Epithelial cell of esophagus (primary cell): Measurements from ENCODE around the gene IFT43.

ENCODE experiments used
- DNase-seq: peaks from one replicate; pipeline ENCODE4 v3.0.0; 2010; ENCODE audit warnings: low read depth
- H3K4me3 ChIP-seq: 2 replicates; pipeline ENCODE4 v1.5.1; 2011; ENCODE audit warnings: mild to moderate bottlenecking, low read length, control low read depth
- TF ChIP-seq, protein P1 (sequence below): IDR thresholded peaks from 2 replicates; pipeline ENCODE4 v1.5.1; 2011; ENCODE audit warnings: low read depth, mild to moderate bottlenecking, low read length, control low read depth, inconsistent platforms; ENCODE audit not compliant: insufficient read depth; ENCODE audit errors: missing control alignments

Gene IFT43

DNA sequence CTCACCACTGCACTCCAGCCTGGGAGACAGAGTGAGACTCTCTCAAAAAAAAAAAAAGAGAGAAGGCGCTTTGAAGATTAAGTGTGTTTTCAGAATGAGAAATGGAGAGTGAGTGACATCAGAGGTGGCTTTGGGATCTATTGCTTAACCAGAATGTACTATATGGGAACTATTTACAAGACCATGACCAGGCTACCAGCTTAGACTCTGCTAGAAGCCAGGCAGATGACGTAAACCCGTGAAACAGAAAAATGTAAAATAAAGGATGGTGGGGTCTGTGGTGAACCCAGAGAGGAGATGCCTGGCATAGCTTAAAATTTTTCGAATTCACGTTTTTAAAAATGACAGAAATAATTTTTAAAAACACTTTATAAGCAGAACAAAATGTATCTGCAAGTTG is 82.0 kb downstream of the IFT43 start:
- H3K4me3 ChIP-seq = no peak overlapping the region
- TF ChIP-seq, protein P1, sequence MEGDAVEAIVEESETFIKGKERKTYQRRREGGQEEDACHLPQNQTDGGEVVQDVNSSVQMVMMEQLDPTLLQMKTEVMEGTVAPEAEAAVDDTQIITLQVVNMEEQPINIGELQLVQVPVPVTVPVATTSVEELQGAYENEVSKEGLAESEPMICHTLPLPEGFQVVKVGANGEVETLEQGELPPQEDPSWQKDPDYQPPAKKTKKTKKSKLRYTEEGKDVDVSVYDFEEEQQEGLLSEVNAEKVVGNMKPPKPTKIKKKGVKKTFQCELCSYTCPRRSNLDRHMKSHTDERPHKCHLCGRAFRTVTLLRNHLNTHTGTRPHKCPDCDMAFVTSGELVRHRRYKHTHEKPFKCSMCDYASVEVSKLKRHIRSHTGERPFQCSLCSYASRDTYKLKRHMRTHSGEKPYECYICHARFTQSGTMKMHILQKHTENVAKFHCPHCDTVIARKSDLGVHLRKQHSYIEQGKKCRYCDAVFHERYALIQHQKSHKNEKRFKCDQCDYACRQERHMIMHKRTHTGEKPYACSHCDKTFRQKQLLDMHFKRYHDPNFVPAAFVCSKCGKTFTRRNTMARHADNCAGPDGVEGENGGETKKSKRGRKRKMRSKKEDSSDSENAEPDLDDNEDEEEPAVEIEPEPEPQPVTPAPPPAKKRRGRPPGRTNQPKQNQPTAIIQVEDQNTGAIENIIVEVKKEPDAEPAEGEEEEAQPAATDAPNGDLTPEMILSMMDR = no peak
- no peak for DNase-seq

DNA sequence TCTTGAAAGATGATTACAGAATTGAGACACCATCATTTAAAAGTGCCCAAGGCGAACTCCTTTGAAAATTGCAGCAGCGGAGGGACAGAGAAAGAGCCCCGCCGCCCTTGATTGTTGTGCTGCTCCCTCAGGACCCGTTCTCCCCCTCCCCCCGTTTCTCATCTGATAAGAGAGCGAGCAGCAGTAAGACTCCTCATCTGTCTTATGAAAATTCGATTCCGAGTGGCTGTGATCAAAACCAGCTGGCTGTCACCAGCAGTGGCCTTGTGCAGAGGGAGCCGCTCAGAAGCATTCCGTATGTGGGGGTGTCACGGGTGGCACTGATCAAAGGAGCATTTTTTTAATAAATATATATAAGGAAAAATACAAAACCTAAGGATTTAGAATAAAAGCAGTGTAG is 88.2 kb downstream of the IFT43 start:
- no peak overlapping the region for H3K4me3 ChIP-seq
- TF ChIP-seq, protein P1 = no peak
- no peak for DNase-seq

DNA sequence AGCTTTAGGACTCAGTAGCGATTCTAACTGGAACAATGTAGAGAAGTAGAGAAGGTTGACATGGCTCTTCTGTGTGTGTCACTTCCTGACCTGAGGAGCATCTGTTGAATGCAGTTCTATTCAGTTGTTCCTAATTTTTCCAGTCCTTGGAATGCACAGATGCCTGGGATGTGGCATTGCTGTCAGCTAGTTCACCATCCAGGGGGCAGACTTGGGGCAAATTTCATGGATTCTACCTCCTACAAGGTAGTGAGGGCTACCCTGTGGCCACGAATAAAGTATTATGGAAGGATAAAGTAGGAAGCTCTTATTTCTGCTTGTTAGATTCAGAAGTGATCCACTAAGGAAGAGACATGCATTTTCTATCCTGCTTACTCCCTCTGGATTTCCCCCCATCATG is 91.8 kb downstream of the IFT43 start:
- TF ChIP-seq, protein P1 = no peak
- DNase-seq = no peak
- H3K4me3 ChIP-seq = no peak overlapping the region

DNA sequence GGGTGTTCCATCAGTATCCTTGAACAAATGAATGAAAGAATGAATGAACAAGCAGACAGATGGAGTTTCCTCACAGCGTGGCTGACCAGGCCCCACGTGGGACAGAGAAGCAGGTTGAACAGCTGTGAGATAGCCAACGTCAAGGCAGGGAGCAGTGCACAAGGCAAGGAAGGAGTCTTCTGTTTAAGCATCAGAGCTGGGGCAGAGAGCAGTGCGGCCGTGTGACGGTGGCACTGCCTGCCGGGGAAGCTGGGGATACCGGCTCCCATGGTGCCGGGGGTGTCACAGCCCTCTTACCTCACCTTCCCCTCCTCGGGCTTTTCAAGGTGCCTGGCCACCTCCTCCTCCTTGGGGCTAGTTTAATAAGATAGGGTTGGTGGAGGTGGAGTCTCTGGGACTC is 92.9 kb downstream of the IFT43 start:
- TF ChIP-seq, protein P1 = no peak
- DNase-seq = no peak
- H3K4me3 ChIP-seq = no peak overlapping the region

DNA sequence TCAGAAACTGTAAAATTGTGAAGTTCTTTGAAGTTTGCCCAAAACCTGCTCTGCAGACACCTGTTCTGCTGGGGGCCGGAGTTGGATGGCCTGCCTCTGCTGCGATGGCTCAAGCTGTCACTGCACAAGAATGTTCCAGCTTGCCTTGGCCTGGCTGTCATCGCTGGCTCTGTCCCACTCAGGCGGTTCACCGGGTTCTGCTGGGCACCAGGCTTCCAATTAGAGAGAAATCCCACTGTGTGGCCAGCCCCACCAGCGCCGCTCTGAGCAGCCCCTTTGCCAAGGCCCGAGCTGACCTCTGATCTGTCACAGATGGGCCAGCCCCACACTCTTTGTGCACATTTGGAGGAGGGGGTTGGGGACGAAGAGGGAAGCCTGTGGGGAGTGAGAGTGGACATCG is 94.5 kb downstream of the IFT43 start:
- no peak overlapping the region for H3K4me3 ChIP-seq
- DNase-seq = no peak
- TF ChIP-seq, protein P1 = no peak

DNA sequence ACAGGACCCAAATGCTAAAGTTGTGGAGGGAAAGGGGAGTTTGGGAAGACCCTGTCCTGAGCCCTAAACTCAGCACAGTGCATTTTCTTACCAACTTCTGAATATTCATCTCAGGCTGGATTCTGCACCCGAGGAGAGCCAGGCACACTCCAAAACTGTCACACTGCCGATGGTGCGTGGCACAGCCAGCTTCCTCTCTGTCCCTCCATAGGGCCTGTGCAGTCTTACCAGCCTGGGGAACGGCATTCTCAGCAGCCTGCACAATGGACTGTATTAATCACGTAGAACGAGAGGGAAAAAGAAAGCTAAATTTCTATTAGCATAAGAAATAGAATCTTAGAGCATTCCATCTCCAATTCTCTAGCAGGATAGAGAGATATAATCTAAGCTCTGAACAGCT is 94.9 kb downstream of the IFT43 start:
- no peak overlapping the region for H3K4me3 ChIP-seq
- DNase-seq = no peak
- TF ChIP-seq, protein P1 = no peak

DNA sequence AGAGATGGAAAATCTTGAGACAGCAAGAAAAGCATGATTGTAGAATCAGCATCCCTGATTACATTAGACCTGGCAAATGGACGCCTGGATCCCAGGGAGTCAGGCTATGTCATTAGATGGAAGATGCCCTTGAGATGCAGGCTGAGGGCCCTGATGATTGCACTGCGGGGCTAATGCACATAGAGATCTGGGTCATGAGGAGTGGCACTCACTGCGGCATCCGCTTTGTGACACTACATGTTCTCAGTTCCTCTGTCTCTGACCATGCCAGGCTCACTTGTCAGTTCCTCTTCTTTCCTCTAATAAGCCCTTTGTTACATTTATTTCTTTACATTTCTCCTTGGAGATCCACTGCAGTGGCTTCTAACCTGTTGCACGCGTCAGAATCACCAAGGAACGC is 96.1 kb downstream of the IFT43 start:
- TF ChIP-seq, protein P1 = no peak
- DNase-seq = no peak
- H3K4me3 ChIP-seq = no peak overlapping the region
